Measurements from ENCODE around the gene MYL2.

The MYL2 gene

DNA sequence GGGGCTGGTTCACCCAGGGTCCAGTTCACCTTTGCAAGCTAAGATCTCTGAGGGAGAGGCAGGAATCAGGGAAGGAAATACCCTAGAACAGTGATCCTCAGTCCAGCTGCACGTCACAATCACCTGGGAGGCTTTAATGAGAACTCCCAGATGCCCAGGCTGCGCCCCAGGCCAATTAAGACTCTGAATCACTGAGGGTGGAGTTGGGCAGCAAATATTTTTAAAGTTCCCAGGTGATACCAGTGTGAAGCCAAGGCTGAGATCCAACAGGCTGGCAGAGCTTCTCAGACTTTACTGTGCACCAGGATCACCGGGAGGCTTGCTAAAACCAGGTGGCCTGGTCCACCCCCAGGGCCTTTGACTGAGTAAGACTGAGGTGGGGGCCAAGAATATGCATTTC is 23.8 kb downstream of the MYL2 start:
- DNase-seq (ENCODE audit: low read depth): no peak

DNA sequence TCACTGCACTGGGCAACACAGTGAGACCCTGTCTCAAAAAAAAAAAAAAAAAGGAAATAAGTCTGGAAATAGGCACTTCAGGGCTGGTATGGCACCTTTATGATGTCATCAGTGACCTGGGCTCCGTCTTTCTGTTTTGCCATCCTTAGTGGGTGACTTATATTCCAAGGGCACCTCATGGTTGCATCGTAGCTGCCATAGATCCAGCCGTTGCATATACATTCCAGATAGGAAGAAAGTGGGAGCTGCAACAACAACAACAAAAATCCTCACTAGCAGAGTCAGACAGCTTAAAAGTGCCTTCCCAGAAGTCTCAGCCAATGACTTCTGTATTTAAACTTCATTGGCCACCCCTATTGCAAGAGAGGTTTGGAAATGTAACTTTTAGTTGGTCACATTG is 26.4 kb downstream of the MYL2 start:
- no peak for DNase-seq (ENCODE audit: low read depth)

DNA sequence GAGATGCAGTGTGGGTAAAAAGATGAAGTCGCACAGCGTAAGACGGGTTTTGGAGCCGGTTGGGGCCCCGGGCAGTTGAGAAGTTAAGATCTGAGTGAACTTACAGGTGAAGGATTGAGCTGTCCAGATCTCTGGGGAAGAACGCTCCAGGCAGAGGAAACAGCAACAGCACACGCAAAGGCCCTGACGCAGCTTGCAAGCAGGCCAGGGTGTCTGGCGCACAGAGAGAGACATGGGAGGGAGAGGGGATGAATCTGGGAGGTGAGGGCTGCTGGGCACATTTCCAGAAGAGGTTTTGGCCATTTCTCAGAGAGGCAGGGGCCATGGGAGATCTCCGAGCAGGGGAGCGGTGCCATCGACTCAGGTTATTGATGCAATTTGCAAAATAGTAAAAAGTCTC is 31.0 kb downstream of the MYL2 start:
- DNase-seq (ENCODE audit: low read depth): no peak

DNA sequence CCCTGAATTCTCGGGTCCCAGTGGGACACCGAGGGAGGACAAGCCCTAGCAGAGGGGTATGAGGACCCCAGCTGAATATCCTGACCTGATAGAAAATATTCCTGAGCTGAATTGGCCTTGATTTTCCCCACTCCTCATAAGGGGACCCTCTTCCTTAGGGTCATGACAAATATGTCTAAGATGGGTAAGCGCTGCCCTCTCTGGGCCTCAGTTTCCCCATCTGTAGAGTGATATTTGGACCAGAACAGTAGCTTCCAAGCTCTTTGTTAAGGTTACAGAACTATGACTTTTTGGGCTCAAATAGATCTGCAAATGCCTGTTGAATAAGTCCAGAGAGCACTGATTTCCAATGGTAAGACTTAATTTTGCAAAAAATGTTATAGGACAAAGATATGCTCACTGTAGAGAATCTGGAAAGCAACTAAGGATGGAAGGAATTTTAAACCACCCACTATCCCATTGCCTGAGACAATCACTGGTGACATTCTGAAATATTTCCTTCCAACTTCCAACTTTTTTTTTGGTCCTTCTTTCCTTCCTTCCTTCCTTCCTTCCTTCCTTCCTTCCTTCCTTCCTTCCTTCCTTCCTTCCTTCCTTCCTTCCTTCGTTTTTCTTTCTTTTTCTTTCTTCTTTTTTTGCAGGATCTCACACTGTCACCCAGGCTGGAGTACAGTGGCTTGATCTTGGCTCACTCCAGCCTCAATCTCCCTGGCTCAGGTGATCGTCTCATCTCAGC is 32.0 kb downstream of the MYL2 start:
- DNase-seq (ENCODE audit: low read depth): no peak

DNA sequence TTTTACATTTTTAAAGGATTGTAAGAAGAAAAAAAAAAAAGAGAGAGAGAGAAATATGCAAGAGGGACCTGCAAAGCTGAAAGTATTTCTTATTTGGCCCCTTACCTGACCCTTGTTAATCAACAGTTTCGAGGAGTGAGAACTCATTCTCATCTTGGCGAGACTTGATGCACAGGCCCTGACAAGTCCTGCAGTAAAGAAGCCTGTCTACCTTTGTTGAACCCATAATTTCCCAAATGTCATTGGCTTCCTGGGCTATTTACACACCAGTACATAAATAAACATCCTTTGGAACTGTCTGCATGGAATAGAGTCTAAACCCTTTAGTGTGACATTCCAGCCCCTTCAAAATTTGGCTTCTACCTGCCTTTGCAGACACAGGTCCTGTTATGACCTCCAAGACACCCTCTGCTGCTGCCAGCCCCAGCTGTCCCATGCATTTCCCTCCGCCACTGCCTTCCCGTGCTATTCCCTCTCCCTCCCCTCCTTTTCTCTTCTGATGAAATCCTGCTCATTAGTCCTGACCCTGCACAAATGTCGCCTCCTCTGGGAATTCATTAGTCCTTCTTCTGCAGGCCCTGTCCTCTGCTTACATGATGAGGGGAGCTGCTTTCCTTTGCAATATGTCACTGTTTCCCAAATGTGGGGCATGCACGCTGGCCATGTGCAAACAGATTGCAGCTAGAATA is 35.1 kb downstream of the MYL2 start:
- DNase-seq (ENCODE audit: low read depth): no peak

DNA sequence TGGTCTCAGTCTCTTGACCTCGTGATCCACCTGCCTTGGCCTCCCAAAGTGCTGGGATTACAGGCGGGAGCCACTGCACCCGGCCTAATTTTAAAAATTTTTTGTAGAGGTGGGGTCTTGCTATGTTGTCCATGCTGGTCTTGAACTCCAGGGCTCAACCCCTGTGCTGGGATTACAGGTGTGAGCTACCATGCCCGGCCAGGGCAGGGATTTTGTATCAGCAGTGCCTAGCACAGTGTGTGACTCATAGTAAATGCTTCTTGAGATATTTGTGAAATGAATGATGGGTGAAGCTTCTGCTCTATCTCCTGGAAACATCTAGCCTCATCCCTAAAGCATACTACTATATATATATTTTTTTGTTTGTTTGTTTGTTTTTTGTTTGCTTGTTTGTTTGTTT is 37.1 kb downstream of the MYL2 start:
- DNase-seq (ENCODE audit: low read depth): no peak

DNA sequence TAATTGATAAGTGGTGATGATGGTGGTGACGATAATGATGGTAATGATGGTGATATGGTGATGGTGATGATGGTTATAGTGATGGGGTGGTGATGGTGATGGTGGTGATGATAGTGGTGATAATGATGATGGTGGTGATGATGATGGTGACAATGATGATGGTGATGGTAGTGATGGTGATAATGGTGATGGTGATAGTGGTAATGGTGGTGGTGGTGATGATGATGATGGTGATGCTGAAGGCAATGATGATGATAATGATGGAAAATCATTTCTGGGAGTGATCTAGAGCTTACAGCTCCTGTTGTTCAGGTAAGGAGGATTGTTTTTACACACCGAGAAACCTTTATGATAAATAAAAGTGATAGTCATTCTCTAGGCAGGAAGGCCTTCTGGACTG is 39.7 kb downstream of the MYL2 start:
- no peak for DNase-seq (ENCODE audit: low read depth)

DNA sequence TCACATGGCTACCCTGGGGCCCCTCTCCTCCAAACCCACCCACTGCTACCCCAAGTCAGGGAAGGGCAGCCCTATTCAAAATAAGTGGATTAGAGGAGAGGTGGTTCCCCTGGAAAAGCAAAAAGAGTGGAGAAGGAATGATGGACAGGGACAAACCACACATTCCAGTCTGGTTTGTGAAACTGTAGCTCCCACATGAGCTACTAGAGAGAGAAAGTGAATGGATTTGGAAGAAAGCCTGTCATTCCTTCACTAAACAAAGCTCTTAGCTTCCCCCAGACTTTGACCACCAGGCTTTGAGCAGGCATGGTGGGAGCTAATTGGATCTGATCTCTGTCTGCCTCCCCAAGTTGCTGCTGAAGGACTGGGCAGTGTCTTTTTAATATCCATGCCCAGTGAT is 45.6 kb downstream of the MYL2 start:
- no peak for DNase-seq (ENCODE audit: low read depth)

DNA sequence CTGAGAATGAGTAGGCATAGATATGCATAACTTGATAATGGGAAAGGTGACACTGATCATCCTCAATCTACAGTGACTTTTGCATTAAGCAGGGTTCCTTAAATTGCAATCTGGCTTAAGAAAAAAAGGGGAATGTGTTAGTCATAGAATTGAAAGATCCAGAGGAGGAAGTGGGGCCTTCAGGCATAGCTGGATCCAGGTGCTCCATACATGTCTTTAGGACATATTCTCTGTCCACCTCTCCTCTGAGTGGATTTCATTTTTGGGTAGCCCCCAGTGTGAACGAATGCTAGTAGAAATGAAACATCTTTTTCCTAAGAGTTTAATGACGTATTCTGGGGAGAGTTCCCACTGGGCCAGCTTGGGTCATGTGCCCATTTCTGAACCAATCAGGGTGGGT is 46.0 kb downstream of the MYL2 start:
- no peak for DNase-seq (ENCODE audit: low read depth)

DNA sequence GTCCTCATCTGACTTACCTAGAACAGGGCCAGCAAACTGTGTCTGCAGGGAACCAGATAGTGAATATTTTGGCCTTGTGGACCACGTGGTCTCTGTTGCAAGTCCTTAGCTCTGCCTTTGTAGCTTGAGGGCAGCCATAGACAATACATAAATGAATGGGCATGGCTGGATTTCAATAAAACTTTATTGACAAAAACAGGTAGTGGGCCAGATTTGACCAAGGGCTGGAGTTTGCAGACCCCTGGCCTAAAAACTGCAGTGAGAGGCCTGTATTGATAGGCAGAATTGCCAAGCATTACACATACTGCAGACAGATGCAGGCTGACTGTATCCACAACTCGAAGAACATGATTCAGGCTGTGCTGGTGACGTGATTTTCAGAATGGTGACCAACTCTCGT is 48.3 kb downstream of the MYL2 start:
- DNase-seq (ENCODE audit: low read depth): no peak

DNA sequence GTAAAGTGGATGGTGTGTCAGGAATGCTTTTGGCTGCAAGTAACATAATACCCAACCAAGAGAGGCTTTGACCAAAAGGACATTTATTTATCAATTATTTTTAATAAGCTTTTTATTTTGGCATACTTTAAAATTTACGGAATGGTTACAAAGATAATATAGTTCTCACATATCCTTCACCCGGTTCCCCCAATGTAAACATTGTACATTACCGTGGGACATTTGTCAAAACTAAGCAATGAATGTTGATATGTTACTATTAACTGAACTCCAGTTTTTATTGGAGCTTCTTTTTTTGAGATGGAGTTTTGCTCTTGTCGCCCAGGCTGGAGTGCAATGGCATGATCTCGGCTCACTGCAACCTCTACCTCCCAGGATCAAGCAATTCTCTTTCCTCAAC is 50.6 kb downstream of the MYL2 start:
- no peak for DNase-seq (ENCODE audit: low read depth)

DNA sequence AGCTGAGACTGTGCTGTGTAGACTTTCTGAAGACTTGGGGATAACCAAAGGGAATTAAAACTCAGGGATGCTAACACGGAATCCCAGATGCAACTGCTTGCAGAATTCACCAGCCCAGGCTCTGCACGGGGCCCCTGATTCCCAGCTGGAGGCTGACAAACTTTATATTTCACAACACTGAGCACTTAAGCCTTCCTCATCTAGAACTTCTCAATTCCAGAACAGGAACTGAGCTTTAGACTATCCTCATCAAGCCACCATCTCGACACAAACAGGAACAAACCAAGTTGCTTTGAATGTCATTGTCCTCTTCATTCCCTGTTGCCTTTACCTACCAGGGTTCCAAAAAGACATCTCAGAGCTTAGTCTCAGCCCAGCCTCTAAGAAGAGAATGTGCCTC is 51.4 kb downstream of the MYL2 start:
- DNase-seq (ENCODE audit: low read depth): no peak

DNA sequence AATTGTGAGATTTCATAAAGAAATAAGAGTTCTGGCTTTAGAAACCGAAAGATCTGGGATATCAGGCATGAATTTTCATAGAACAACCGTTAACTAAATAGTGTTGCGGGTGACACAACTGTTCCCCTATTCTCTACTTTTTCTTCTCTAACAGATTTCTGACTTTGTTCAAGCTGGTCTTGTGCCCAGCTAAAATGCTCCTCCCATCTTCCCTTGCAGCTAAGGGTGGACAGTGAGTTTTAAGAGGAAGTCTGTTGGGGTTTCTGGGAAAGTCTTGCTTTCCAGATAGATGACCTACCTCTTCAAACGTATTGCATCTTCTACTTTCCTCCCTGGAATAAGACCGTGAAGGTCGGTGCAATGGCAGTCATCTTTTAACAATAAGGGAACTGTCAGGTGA is 54.9 kb downstream of the MYL2 start:
- no peak for DNase-seq (ENCODE audit: low read depth)

DNA sequence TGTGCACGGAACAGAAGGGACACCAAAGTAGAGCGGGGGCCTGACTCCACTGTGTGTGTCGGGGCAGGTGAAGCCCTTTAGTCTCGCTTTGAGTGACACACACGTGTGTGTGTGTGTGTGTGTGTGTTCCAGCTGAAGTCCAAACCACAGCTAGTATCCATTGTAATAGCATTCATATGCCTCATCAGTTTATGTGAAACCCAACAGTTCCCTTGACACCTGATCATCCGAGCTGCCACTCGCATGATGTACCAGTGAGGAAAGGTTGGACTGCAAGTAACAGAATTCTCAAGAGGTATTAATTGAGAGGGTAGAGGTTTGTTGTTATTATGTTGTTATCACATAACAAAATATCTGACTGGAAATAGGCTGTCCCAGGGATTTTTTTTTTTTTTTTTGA is 57.2 kb downstream of the MYL2 start:
- DNase-seq (ENCODE audit: low read depth): no peak

DNA sequence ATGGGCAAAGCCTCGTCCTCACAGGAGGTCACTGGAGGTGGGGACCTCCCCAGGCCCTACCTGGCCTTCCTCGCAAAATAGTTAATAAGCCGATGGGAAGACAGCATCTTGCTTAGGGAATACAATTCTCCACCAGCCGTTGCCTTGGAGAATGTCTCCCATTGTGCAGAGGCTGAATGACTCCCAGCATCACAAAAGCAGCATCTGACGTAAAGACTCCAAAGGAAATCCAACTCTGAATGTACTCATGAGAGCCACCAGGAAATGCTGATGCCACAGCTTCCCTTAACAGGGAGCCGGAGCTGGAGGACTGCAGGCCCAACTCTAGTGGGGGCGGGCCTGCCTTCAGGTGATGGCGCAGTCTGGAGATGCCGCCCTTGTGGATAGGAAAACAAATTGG is 58.0 kb downstream of the MYL2 start:
- no peak for DNase-seq (ENCODE audit: low read depth)

DNA sequence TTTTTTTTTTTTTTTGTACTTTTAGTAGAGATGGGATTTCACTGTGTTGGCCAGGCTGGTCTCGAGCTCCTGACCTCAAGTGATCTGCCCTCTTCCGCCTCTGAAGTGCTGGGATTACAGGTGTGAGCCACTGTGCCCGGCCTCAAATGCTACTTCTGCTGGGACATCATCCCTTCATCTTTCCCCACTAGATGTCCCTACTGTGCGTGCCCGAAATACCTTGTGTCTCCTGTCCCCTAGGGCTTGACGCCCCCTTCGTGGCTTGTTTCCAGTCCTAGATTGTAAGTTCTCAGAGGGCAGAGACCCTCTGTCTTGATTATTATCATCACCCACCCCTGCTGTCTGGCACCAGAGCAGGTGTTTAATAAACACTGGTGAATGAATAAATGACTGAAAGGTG is 58.6 kb downstream of the MYL2 start:
- no peak for DNase-seq (ENCODE audit: low read depth)

Measured in stimulated activated CD8-positive, alpha-beta memory T cell treated with anti-CD3 and anti-CD28 coated beads, Interleukin-12 subunit alpha, Interleukin-12 subunit beta, amount 100 ng/mL, for 1 hour (primary cell).